Stomach (tissue), 4 donors: Measurements from ENCODE around the gene DXO.

Experiments
- CTCF ChIP-seq, 7 experiments: fragments of 450-650 bp in 4 of 7; fragments of 200-600 bp in 3 of 7; sonication (generic) in 3 of 7; IDR thresholded peaks; one replicate each; pipeline ENCODE4 v1.5.1; 2016 to 2019; ENCODE audit warnings: antibody characterized with exemption in 7 of 7, control low read depth in 2 of 7, mild to moderate bottlenecking in 1 of 7
- EP300 ChIP-seq: sonication (generic); formaldehyde crosslinking; IDR thresholded peaks from one replicate; pipeline ENCODE4 v1.6.1; 2017; ENCODE audit warnings: antibody characterized with exemption
- POLR2A ChIP-seq, 4 donors: fragments of 450-650 bp; IDR thresholded peaks; one replicate each; pipeline ENCODE4 v1.6.1; 2016; ENCODE audit warnings: antibody characterized with exemption in 4 of 4, control low read depth in 2 of 4, mild to moderate bottlenecking in 1 of 4, moderate library complexity in 1 of 4
- POLR2AphosphoS5 ChIP-seq, 3 donors: sonication (generic); formaldehyde crosslinking; IDR thresholded peaks; one replicate each; pipeline ENCODE4 v1.6.1; 2016; ENCODE audit warnings: antibody characterized with exemption in 3 of 3

GRCh38 chr6:31945154-31945506 lies 26.8 kb downstream of the DXO start:
- TF ChIP-seq POLR2A (IDR thresholded peaks at IDR 0.05), result no peak
- peak in 1 of 7 experiments; percentile 5 for TF ChIP-seq CTCF (IDR thresholded peaks at IDR 0.05)
- TF ChIP-seq POLR2AphosphoS5 (IDR thresholded peaks at IDR 0.05), result no peak
- no peak for TF ChIP-seq EP300
